Activated CD4-positive, alpha-beta T cell treated with anti-CD3 and anti-CD28 coated beads for 36 hours (primary cell): ENCODE results near the gene FAM107B. TPM values are rescaled to one million over a fixed set of nuclear protein-coding genes. Genes with fewer than 3 reads are reported as not detected.
"Not testable (repeated sequence)": the region's sequence is repeated elsewhere in the genome, so short reads cannot be mapped to it uniquely, and the experiment has no call there.

Source experiments
- ATAC-seq: fragments of 200-7000 bp; cut with Tn5 transposase; one replicate; pipeline ENCODE4 v1.10.0; 2021; ENCODE audit warnings: mild to moderate bottlenecking, moderate library complexity
- CTCF ChIA-PET: fragments of 350-600 bp; sonication (Branson Sonifier 250); formaldehyde crosslinking; loops from one replicate; lab custom pipeline; 2021; ENCODE audit warnings: antibody characterized with exemption; lab: Charles Lee
- POLR2A ChIA-PET: fragments of 350-600 bp; sonication (Branson Sonifier 250); formaldehyde crosslinking; loops from one replicate; lab custom pipeline; 2021; ENCODE audit warnings: antibody characterized with exemption, inconsistent platforms; lab: Charles Lee
- DNase-seq: peaks from one replicate; pipeline ENCODE4 v3.0.0-alpha.2; 2020
- H3K27ac Mint-ChIP-seq: one replicate; pipeline ENCODE4 v1.8.0; 2021; ENCODE audit warnings: mixed read lengths
- H3K27me3 Mint-ChIP-seq: one replicate; pipeline ENCODE4 v1.8.0; 2021; ENCODE audit warnings: mixed read lengths
- H3K36me3 Mint-ChIP-seq: one replicate; pipeline ENCODE4 v1.8.0; 2021; ENCODE audit warnings: low read depth, mixed read lengths
- H3K4me1 Mint-ChIP-seq: one replicate; pipeline ENCODE4 v1.8.0; 2021; ENCODE audit warnings: mixed read lengths
- H3K4me3 Mint-ChIP-seq: one replicate; pipeline ENCODE4 v1.8.0; 2021; ENCODE audit warnings: mild to moderate bottlenecking, moderate library complexity, mixed read lengths
- H3K9me3 Mint-ChIP-seq: one replicate; pipeline ENCODE4 v1.8.0; 2021; ENCODE audit warnings: low read depth, mixed read lengths
- intact Hi-C, 2 experiments: fragments of 100-400 bp; cut with DNase I in 1 of 2; cut with micrococcal nuclease in 1 of 2; formaldehyde crosslinking; loops; one replicate each; pipeline versions ENCODE4 v1.14.2 to v1.15.1; 2022 to 2024; cut with DNase I, micrococcal nuclease
- total RNA-seq, 2 experiments: library from RNA; stranded (reverse); gene quantifications; one replicate each; pipeline ENCODE4 v1.2.3, GENCODE V29; 2021

FAM107B gene
- total RNA-seq, 2 experiments from 2014 or later, result 126 to 148 TPM

- Mint-ChIP-seq H3K36me3 (peaks cover 2% of the 10 kb centered on the region), H3K27me3 (no peaks in the 10 kb centered on the region), H3K27ac (peak overlapping the region; percentile 98), H3K4me3 (no peak overlapping the region), H3K9me3 (no peaks in the 10 kb centered on the region), H3K4me1 (peaks cover 91% of the 10 kb centered on the region)
- ATAC-seq (no peak), DNase-seq (no peak)
- CTCF ChIA-PET, result no interaction called here
- intact Hi-C loops, result loop anchor here (2.0 to 5.0 kb wide), 5 partner anchors 87 to 465 kb away; no protein-coding TSS in a partner anchor
- POLR2A ChIA-PET, result no interaction called here
Measured at GRCh38 chr10:14649739-14650138, 125.0 kb downstream of the FAM107B start.

DNA sequence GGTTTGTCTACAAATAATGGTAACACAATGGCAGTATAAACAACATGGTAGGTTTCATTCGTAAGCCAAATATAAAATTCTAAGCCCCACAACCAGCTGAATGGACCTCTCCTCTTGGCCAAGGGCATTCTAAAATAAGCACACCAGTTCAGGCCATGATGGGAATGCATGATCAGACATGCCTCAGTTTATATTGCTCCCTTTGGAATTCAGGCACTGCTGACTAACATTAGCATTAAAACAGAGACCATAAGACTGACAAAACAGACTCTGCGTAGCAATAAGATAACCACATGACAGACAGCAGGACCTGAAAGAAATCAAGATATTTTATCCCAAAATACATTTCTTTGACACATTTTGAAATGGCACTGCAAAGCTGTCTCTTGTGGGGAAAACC lies 125.8 kb downstream of the FAM107B start:
- intact Hi-C loops, result loop anchor here (1.0 to 5.0 kb wide), 10 partner anchors 10 to 464 kb away; no protein-coding TSS in a partner anchor

DNA sequence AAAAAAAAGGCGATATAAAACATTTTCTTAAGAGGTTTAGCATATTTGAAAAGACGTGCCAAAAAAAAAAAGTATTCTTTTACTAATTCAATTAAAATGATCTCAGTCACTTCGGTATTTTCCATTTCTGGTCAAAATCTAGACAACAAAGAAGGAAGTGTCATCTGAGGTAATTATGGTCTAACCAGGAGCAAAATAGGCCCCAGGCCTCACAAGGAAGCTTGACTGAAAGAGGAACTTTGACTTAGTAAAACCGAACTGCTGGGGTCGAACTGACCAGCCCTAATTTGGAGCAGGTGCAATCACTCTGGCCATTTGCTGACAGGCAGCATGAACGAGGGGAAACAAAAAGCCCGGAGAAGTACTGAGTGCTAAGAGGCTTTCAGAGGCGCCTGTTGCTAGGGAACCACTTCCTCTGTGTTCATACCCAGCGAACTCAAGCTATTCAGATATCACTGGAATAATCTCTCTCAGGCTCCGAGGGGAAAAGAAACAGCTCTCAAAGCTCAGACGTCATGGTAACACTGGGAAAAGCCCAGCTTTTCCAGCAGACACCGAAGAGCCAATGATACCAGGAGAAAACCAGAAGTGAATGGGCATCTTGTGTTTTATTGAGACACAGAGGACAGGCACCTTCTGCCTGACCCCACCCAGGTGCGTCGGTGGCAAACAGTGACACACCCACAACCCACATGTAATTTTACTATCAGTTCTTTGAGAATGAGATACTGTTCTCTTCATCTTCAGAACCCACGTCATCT lies 126.5 kb downstream of the FAM107B start:
- ChIA-PET CTCF (interaction anchor here (0.6 to 1.2 kb wide), 5 partner anchors 11 to 634 kb away, joined by 3 to 6 read pairs (median 3); no protein-coding TSS in a partner anchor), POLR2A (interaction anchor here (0.6 to 1.2 kb wide), 8 partner anchors 10 to 464 kb away, joined by 3 to 10 read pairs (median 5); partner anchors contain the start of genes CDNF, HSPA14 and MSANTD7)
- DNase-seq (peak; percentile 79), ATAC-seq (peak; percentile 66)
- H3K36me3 Mint-ChIP-seq, result peaks cover 2% of the 10 kb centered on the region
- peaks cover 85% of the 10 kb centered on the region for H3K4me1 Mint-ChIP-seq
- H3K4me3 Mint-ChIP-seq, result peak overlapping the region; percentile 65
- H3K9me3 Mint-ChIP-seq, result no peaks in the 10 kb centered on the region
- intact Hi-C loops, result loop anchor here (1.0 to 5.0 kb wide), 10 partner anchors 11 to 463 kb away; no protein-coding TSS in a partner anchor
- no peaks in the 10 kb centered on the region for H3K27me3 Mint-ChIP-seq
- H3K27ac Mint-ChIP-seq, result peak overlapping the region; percentile 98

More for the DNA sequence above, 125.8 kb downstream of the FAM107B start:
- ChIA-PET CTCF (interaction anchor here (0.8 kb wide), 1 partner anchor 120 kb away, joined by 3 read pairs; no protein-coding TSS in a partner anchor), POLR2A (interaction anchor here (1.0 kb wide), 1 partner anchor 189 kb away, joined by 4 read pairs; the partner anchor contains the start of genes CDNF, HSPA14 and MSANTD7)
- Mint-ChIP-seq H3K4me3 (peak overlapping the region; percentile 65), H3K36me3 (peaks cover 2% of the 10 kb centered on the region), H3K4me1 (peaks cover 91% of the 10 kb centered on the region), H3K27me3 (no peaks in the 10 kb centered on the region), H3K9me3 (no peaks in the 10 kb centered on the region), H3K27ac (peak overlapping the region; percentile 98)
- DNase-seq, result no peak
- no peak for ATAC-seq

DNA sequence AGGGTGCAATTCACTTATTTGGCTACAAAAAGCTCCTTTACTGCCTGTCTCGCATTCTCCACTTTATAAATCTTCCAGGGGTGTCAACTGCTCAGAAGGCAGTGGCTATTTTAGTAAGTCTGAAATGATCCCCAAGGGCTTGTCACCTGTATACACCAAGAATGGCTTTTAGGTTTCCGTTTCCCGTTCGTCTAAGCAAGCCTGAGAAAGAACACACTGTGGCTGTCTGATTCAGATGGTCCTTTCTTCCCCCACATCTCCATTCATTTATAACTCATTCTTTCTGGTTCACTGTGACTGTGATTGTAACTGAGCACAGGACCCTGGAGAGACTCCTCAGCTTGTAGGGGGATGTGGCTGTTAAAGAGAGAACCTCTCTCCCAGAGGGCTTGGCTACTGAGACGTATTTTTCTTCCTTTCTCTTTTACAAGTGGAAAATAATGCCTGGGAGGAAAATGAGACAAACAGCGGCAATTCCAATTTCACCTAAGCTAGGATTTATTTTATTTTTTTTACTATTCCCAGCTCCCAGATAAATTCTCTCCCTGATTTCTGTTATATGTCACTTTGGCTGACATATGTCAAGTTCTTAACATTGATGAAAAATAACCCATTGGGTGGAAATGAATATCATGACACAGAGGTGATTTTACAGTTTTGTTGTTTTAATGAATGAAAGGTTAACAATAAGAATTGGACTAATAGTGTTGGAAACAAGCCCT lies 129.3 kb downstream of the FAM107B start:
- POLR2A ChIA-PET, result interaction anchor here (1.0 to 1.4 kb wide), 4 partner anchors 40 to 460 kb away, joined by 4 to 7 read pairs (median 5); partner anchors contain the start of genes CDNF, HSPA14 and MSANTD7
- H3K4me3 Mint-ChIP-seq, result no peak overlapping the region
- peak; percentile 72 for ATAC-seq

GRCh38 chr10:14639637-14640036 lies 135.1 kb downstream of the FAM107B start:
- intact Hi-C loops, result no loop called here
- H3K36me3 Mint-ChIP-seq, result no peaks in the 10 kb centered on the region
- no peak for DNase-seq
- H3K9me3 Mint-ChIP-seq, result peaks cover 3% of the 10 kb centered on the region
- CTCF ChIA-PET, result interaction anchor here (1.2 kb wide), 1 partner anchor 260 kb away, joined by 4 read pairs; no protein-coding TSS in a partner anchor
- ATAC-seq, result no peak
- no peak overlapping the region for H3K4me3 Mint-ChIP-seq
- POLR2A ChIA-PET, result no interaction called here
- H3K4me1 Mint-ChIP-seq, result peaks cover 8% of the 10 kb centered on the region
- H3K27me3 Mint-ChIP-seq, result no peaks in the 10 kb centered on the region
- H3K27ac Mint-ChIP-seq, result no peak overlapping the region

More for the DNA sequence above, 129.3 kb downstream of the FAM107B start:
- Mint-ChIP-seq H3K27ac (peak overlapping the region; percentile 87), H3K4me1 (peaks cover 59% of the 10 kb centered on the region), H3K9me3 (peaks cover 3% of the 10 kb centered on the region), H3K36me3 (no peaks in the 10 kb centered on the region), H3K27me3 (no peaks in the 10 kb centered on the region)
- intact Hi-C loops, result loop anchor here (1.0 to 5.0 kb wide), 9 partner anchors 13 to 478 kb away; no protein-coding TSS in a partner anchor
- peak; percentile 43 for DNase-seq
- CTCF ChIA-PET, result interaction anchor here (0.5 to 1.5 kb wide), 5 partner anchors 10 to 859 kb away, joined by 3 to 4 read pairs (median 3); no protein-coding TSS in a partner anchor

DNA sequence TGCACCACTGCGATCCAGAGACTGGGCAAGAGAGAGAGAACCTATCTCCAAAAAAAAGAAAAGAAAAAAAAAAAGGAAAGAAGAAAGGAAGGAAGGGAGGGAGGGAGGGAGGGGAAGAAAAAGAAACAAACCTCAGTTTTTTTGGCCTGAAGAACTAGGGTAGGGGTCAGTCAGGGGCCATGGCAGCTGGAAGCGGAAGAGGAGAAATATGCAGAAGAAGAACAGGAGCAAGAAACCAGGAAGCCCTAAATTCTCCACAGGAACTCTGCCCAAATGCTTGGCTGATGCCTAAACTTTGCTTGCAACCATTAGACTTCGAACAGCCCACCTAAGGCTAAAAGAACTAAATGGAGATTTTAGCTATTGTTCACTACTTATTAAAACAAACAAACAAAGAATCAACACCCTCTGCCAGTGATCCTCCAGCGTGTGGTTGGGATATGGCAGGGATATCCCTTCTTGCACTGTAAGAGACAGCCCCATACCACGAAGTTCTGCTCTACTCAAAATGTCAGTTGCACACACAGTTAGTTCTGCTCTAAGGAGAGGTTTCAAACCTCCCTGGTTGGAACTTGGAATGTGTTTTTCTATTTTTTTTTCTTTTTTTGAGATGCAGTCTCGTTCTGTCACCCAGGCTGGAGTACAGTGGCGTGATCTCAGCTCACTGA lies 139.5 kb downstream of the FAM107B start:
- ChIA-PET POLR2A (no interaction called here), CTCF (no interaction called here)
- peaks cover under 1% of the 10 kb centered on the region for H3K4me1 Mint-ChIP-seq
- H3K36me3 Mint-ChIP-seq, result no peaks in the 10 kb centered on the region
- intact Hi-C loops, result no loop called here
- no peak overlapping the region for H3K4me3 Mint-ChIP-seq
- H3K9me3 Mint-ChIP-seq, result no peaks in the 10 kb centered on the region
- no peaks in the 10 kb centered on the region for H3K27me3 Mint-ChIP-seq
- ATAC-seq (no peak), DNase-seq (no peak)
- H3K27ac Mint-ChIP-seq, result no peak overlapping the region

DNA sequence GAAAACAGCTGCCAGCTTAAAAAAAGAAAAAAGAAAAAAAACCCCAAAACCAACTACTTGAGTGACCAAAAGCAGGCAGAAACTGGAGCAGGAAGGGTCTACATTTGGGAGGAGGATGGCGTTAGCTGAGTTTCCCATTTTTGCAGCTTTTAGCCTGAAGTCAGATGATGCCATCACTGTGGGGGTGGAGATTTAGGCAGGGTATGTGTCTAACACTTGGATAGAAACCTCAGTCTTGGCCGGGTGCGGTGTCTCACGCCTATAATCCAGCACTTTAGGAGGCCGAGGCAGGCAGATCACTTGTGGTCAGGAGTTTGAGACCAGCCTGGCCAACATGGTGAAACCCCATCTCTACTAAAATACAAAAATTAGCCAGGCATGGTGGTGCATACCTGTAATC lies 140.1 kb downstream of the FAM107B start:
- intact Hi-C loops, ATAC-seq, CTCF ChIA-PET, H3K9me3 Mint-ChIP-seq, DNase-seq, H3K27me3 Mint-ChIP-seq, H3K4me3 Mint-ChIP-seq, H3K4me1 Mint-ChIP-seq, H3K27ac Mint-ChIP-seq, H3K36me3 Mint-ChIP-seq: not testable (repeated sequence)
- POLR2A ChIA-PET, result interaction anchor here (0.7 kb wide), 1 partner anchor 208 kb away, joined by 3 read pairs; no protein-coding TSS in a partner anchor

GRCh38 chr10:14625765-14626525 lies 148.8 kb downstream of the FAM107B start:
- Mint-ChIP-seq H3K27me3 (no peaks in the 10 kb centered on the region), H3K4me3 (no peak overlapping the region), H3K4me1 (peaks cover 4% of the 10 kb centered on the region), H3K36me3 (no peaks in the 10 kb centered on the region), H3K27ac (no peak overlapping the region), H3K9me3 (no peaks in the 10 kb centered on the region)
- DNase-seq, result no peak
- POLR2A ChIA-PET, result no interaction called here
- intact Hi-C loops, result no loop called here
- ATAC-seq, result no peak
- CTCF ChIA-PET, result interaction anchor here (1.1 to 1.9 kb wide), 2 partner anchors 10 to 76 kb away, joined by 3 to 7 read pairs; no protein-coding TSS in a partner anchor

GRCh38 chr10:14625192-14625631 lies 149.5 kb downstream of the FAM107B start:
- CTCF ChIA-PET, result interaction anchor here (0.7 to 1.9 kb wide), 3 partner anchors 9 to 77 kb away, joined by 3 to 7 read pairs (median 3); no protein-coding TSS in a partner anchor

DNA sequence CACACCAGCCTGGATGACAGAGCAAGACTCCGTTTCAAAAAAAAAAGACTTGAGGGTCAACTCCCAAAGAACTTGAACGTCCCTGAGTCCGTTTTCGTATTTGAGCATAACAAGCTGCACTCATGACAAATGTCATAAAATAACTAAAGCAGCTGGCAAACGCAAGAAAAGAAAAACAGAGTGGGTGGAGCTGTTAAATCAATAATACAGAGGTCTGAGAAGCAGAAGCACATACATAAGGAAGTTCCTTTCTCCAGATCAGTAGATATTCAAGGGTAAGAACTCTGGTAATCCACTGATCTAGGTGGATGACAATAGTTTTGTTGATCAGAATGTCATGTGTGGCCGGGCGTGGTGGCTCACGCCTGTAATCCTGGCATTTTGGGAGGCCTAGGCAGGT lies 150.1 kb downstream of the FAM107B start:
- intact Hi-C loops, result no loop called here
- DNase-seq (no peak), ATAC-seq (no peak)
- no peak overlapping the region for H3K27ac Mint-ChIP-seq
- no peaks in the 10 kb centered on the region for H3K27me3 Mint-ChIP-seq
- no peaks in the 10 kb centered on the region for H3K9me3 Mint-ChIP-seq
- POLR2A ChIA-PET, result interaction anchor here (0.6 kb wide), 1 partner anchor 47 kb away, joined by 4 read pairs; no protein-coding TSS in a partner anchor
- no peaks in the 10 kb centered on the region for H3K4me1 Mint-ChIP-seq
- CTCF ChIA-PET, result interaction anchor here (0.7 to 1.9 kb wide), 3 partner anchors 9 to 23 kb away, joined by 3 to 7 read pairs (median 3); no protein-coding TSS in a partner anchor
- H3K4me3 Mint-ChIP-seq, result no peak overlapping the region
- no peaks in the 10 kb centered on the region for H3K36me3 Mint-ChIP-seq

More at GRCh38 chr10:14625192-14625631, 149.5 kb downstream of the FAM107B start:
- Mint-ChIP-seq H3K36me3 (no peaks in the 10 kb centered on the region), H3K4me3 (no peak overlapping the region), H3K9me3 (no peaks in the 10 kb centered on the region), H3K4me1 (peaks cover 4% of the 10 kb centered on the region), H3K27ac (no peak overlapping the region), H3K27me3 (no peaks in the 10 kb centered on the region)
- intact Hi-C loops, result no loop called here
- ATAC-seq (no peak), DNase-seq (no peak)
- POLR2A ChIA-PET, result no interaction called here
